Stimulated activated CD4-positive, alpha-beta T cell treated with anti-CD3 and anti-CD28 coated beads, Interleukin-12 subunit alpha, Interleukin-12 subunit beta, amount 100 ng/mL, for 48 hours (primary cell): Measurements from ENCODE around the gene OGDH.
"Not testable (repeated sequence)": the region's sequence is repeated elsewhere in the genome, so short reads cannot be mapped to it uniquely, and the experiment has no call there.

Source experiments
- DNase-seq, 3 donors: peaks; one replicate each; pipeline ENCODE4 v3.0.0-alpha.2; 2020; ENCODE audit warnings: low read depth in 2 of 3, low spot score in 1 of 3

The OGDH gene

GRCh38 chr7:44580945-44581878 lies 25.2 kb upstream of the OGDH start:
- peak in 1 of 3 donors; percentile 23 for DNase-seq

DNA sequence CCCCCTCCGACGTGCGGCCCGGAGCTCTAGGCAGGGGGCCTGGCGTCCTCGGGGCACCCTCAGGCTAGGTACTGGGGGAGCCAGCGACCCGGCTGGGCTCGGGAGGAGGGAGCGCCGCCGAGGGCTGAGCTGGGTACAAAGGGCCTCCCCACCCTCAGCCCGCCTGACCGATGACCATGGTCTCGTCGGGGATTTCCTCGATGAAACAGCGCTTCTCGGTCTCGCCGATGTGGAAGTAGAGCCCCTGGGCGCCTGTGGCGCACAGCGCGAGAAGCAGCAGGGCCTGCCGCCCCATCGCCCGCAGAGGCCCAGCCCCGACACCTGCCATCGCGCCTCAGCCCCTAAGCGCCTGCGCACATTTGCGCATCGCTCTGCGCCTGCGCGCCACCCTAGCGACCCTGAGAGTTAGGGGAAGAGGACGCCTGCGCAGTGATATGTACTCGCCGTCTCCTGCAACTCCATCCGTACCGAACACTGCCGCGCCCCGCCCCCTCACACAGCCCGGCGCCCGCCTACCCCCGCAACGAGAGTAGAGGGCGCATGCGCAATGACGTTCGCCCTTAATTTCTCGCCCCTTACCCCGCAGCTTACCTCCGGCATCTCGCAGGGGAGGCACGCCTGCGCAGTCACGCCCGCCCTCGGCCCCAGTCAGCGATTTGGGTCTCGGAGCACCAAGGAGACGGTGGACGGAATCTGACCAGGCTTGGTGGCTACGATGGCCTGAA lies 24.4 kb upstream of the OGDH start, which contains the start of gene TMED4:
TMED4 (minus strand) TSS at position 353 of the 725 bp plus-strand sequence; CDS start at position 328, 25 bp downstream.
- peak; percentile 99 to 100 (median 100) for DNase-seq

- DNase-seq: no peak
Observed at GRCh38 chr7:44583146-44583865, 23.1 kb upstream of the OGDH start.

DNA sequence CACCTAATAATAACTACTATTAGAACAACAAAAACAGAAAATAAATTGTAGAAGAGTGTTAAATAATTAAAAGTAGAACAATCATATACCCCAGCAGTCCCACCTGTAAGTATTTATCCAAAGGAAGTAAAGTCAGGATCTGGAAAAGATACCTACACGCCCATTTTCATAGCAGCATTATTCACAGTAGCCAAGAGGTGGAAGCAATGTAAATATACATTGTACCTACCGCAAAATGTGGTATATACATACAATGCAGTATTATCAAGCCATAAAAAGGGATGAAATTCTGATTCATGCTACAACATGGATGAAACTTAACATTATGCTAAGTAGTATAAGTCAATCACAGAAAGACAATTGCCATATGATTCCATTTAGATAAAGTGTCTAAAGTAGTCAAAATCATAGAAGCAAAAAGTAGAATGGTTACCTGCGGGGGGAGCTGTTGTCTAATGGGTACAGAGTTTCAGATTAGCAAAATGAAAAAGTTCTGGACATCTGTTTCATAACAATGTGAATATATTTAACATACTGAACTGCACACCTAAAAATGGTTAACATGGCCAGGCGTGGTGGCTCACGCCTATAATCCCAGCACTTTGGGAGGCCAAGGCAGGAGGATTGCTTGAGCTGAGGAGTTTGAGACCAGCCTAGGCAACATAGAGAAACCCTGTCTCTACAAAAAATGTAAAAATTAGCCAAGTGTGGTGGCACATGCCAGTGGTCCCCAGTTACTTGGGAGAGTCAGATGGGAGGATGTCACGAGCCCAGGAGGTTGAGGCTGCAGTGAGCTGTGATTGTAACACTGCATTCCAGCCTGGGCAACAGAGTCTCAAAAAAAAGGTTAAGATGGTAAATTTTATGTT lies 18.4 kb upstream of the OGDH start:
- peak in 1 of 3 donors; percentile 62 for DNase-seq

GRCh38 chr7:44590910-44591309 lies 15.5 kb upstream of the OGDH start:
- DNase-seq: no peak

- no peak for DNase-seq
Observed at GRCh38 chr7:44595934-44596635, 10.3 kb upstream of the OGDH start.

- not testable (repeated sequence) for DNase-seq
Observed at GRCh38 chr7:44597181-44597580, 9.2 kb upstream of the OGDH start.

DNA sequence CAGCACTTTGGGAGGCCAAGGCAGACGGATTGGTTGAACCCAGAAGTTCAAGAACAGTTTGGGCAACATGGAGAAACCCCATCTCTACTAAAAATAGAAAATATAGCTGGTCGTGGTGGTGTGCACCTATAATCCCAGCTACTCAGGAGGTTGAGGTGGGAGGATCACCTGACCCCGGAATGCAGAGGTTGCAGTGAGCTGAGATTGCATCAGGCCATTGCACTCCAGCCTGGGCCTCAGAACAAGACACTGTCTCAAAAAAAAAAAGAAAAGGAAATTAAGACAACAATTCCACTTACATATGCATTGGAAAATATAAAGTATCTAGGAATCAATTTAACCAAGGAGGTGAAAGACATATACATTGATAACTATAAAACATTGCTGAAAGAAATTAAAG lies 7.2 kb upstream of the OGDH start:
- no peak for DNase-seq

- no peak for DNase-seq
Observed at GRCh38 chr7:44602576-44602910, 3.9 kb upstream of the OGDH start.

DNA sequence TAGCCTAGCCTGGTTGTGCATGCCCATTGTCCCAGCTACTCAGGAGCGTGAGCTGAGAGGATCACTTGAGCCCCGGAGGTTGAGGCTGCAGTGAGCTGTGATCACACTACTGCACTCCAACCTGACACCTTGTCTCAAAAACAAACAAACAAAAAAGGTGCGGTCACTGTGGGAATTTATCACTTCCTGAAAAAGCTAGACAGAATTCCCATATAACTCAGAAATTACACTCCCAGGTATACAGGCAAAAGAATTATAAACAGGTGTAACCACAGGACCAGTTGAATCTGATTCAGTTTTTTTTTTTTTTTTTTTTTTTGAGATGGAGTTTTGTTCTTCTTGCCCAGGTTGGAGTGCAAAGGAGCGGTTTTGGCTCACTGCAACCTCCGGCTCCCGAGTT lies 3.2 kb upstream of the OGDH start:
- DNase-seq: no peak

DNA sequence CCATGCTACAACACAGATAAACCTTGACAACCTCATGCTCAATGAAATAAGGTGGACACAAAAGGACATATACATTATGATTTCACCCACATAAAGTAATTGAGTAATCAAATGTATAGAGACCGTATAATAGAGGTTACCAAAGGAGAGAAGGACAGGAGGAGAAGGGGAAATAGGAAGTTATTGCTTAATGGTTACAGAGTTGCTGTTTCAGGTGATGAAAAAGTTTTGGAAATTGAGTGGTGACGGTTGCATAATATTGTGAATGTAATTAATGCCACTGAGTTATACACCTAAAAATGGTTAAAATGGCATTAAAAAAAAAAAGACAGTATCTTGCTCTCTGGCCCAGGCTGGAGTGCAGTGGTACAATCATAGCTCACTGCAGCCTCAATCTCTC lies 1.5 kb upstream of the OGDH start:
- no peak for DNase-seq

DNA sequence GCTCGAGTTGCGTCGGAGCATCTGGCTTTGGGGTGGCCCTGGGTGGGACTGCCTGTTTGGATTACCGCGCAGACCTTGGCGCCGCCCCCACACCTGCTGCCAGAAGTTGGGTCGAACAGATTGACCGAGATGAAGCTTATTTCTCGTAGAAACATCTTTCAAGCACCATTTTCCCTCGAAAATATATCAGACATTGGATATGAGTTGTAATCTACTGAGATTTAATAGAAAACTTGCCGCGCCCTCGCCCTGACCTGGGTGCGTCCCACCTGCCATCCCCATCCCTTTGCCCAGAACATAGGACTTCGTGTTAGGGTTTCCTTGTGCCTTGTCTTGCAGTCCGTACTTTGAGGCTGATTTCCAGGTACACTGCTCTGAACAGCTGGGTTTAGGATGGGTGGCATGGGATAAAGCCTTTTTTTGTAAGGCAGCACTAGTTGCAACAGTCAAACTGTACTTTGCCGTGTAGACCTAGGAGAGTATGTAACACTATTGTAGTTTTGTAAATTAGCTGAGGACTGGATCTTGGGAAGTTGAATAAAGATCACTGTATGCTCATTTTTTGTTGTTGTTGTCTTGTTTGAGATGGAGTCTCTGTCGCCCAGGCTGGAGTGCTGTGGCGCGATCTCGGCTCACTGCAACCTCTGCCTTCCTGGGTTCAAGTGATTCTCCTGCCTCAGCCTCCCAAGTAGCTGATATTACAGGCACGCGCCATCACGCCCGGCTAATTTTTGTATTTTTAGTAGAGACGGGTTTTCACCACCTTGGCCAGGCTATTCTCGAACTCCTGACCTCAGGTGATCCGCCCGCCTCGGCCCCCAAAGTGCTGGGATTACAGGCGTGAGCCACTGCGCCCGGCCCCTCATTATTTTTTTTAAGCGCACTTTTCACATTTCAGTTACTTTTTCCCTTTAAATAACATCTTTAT lies 978 bp downstream of the OGDH start:
- no peak for DNase-seq

- no peak for DNase-seq
Observed at GRCh38 chr7:44608916-44609648, 2.7 kb downstream of the OGDH start.

- DNase-seq: no peak
Observed at GRCh38 chr7:44609829-44610228, 3.4 kb downstream of the OGDH start.

DNA sequence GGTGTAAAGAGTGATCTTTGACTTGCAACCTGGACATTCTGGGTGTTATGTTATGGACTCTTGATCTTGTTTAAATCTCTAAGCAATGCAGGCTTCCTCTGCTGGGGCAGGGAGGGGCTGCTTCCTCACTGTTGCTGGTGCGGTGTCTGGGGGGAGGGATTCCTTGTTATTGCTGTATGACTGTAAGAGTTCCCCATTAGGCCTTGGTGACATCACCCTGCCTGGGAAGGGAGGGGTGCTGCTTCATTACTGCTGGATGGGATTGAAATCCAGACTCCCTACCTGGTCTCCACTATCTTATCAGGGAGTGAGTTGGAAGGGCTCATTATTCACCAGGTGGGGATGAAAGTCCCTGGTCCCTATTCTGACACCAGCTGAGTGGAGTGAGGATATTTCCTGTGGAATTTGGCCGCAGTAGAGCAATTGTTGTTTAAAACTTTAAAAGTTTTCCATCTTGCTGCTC lies 8.8 kb downstream of the OGDH start:
- no peak for DNase-seq

DNA sequence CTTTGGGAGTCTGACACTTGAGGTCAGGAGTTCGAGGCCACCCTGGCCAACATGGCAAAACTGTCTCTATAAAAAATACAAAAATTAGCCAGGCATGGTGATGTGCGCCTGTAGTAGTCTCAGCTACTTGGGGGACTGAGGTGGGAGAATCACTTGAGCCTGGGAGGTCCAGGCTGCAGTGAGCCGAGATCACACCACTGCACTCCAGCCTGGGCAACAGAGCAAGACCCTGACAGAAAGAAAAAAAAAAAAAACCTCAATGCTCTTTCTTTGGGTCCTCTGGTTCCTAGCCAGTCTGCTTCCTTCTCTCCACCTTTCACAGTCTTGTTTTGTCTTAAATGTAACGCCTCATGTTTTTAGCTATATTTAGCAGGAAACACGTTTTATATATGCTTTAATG lies 9.4 kb downstream of the OGDH start:
- DNase-seq: no peak

- DNase-seq: no peak
Observed at GRCh38 chr7:44616545-44616944, 10.1 kb downstream of the OGDH start.

DNA sequence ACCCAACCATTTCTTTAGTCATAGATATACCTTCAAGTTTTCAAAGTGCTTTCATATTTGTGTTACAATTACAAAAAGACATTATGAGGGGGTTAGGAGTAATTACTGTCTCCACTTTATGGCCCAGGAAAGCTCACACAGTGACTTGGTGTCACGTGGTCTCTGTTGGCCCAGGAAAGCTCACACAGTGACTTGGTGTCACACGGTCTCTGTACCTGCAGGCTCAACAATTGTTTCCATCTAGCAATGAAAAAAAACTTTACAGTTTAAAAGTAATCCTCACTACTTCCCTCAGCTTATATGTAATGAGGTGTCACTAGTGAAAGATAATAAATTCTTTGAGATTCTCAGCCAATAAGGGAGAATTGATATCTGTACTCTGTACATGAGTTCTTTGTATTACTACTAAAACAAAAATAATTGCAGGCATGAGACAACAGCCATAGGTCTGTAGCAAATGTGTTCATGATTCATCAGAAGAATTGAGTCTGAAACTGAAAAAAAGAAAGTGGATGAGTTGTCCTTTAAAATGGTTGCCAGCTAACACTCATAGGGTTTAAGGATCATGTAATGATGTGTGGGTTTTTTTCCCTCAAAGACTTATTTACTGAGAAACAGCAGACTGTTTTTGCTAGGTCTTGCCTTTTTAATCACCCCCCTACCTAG lies 10.9 kb downstream of the OGDH start:
- DNase-seq: no peak
